K562 (cell line): ENCODE measurements around the gene KIR3DL2. TPM values are rescaled to one million over a fixed set of nuclear protein-coding genes. Genes with fewer than 3 reads are reported as not detected.

Source experiments
- ATAC-seq: fragments of 200-7000 bp; cut with Tn5 transposase; 3 replicates; pipeline ENCODE4 v1.9.1; 2020; ENCODE audit warnings: moderate library complexity
- BruUV-seq: library from RNA; stranded (reverse); fragments of 400-500 nt; replicated peaks from 2 replicates; lab custom pipeline; 2021; lab: Mats Ljungman, UMichigan
- CTCF ChIA-PET: fragments of 300-600 bp; formaldehyde crosslinking; extraction: SDS; loops from one replicate; lab custom pipeline; 2021; ENCODE audit warnings: low intra/inter-chr PET ratio; lab: Yijun Ruan, JAX
- POLR2A ChIA-PET: fragments of 300-600, 350-650 bp; sonication (Branson Sonifier 250); formaldehyde crosslinking; extraction: SDS; loops from one replicate; lab custom pipeline; 2021; ENCODE audit warnings: antibody characterized with exemption, inconsistent platforms; lab: Yijun Ruan, JAX
- DNase-seq, 4 experiments: peaks; one replicate each; pipeline versions ENCODE4 v3.0.0 to v3.0.0-alpha.2; 2011 to 2018; ENCODE audit warnings: low spot score in 3 of 4, mixed read lengths in 3 of 4; ENCODE audit errors: extremely low read depth in 1 of 4
- FAIRE-seq: peaks from 2 replicates; lab custom pipeline; 2011; peaks lifted over from hg19 to GRCh38; lab: Jason Lieb, UNC
- H2AFZ ChIP-seq: 2 replicates; pipeline ENCODE4 v1.6.0; 2011; ENCODE audit warnings: low read depth, low read length, control low read depth, inconsistent platforms
- H3K27ac ChIP-seq: fragments of 200-600 bp; 3 replicates; pipeline ENCODE4 v1.8.0; 2011; ENCODE audit warnings: low read depth, mild to moderate bottlenecking, control low read depth, inconsistent platforms, low read length, moderate library complexity, mixed read lengths; ENCODE audit errors: extremely low read depth
- H3K27me3 ChIP-seq, 2 experiments: fragments of 300-600 bp in 1 of 2; 2 replicates in 1 of 2; 3 replicates in 1 of 2; pipeline versions ENCODE4 v1.6.0 to v1.8.0; 2011; ENCODE audit warnings: inconsistent platforms in 2 of 2, low read length in 2 of 2, mild to moderate bottlenecking in 1 of 2, mixed read lengths in 1 of 2, moderate library complexity in 1 of 2; ENCODE audit not compliant: control insufficient read depth in 2 of 2, insufficient read depth in 2 of 2
- H3K36me3 ChIP-seq: fragments of 300-600 bp; 3 replicates; pipeline ENCODE4 v1.8.0; 2011; ENCODE audit warnings: mild to moderate bottlenecking, low read length, inconsistent platforms; ENCODE audit not compliant: control insufficient read depth, insufficient read depth
- H3K4me1 ChIP-seq, 2 experiments: fragments of 200-600 bp in 1 of 2; replicated peaks in 1 of 2; 2 replicates in 1 of 2; 3 replicates in 1 of 2; pipeline versions ENCODE4 v1.5.1 to v1.8.0; 2011; ENCODE audit warnings: inconsistent platforms in 2 of 2, low read length in 2 of 2, mild to moderate bottlenecking in 1 of 2, mixed read lengths in 1 of 2, moderate library complexity in 1 of 2; ENCODE audit not compliant: control insufficient read depth in 2 of 2, insufficient read depth in 2 of 2
- H3K4me2 ChIP-seq: 2 replicates; pipeline ENCODE4 v1.6.1; 2011; ENCODE audit warnings: low read length, control low read depth, inconsistent platforms, mixed read lengths; ENCODE audit not compliant: insufficient read depth
- H3K4me3 ChIP-seq: fragments of 200-600 bp; sonication (generic), shearing (Covaris generic); 2 replicates; pipeline ENCODE4 v1.5.1; 2016; ENCODE audit warnings: control low read depth, inconsistent platforms
- H3K79me2 ChIP-seq: fragments of 200-600 bp; 3 replicates; pipeline ENCODE4 v1.8.0; 2011; ENCODE audit warnings: low read length, inconsistent platforms; ENCODE audit not compliant: control insufficient read depth, insufficient read depth
- H3K9ac ChIP-seq, 2 experiments: 2 replicates each; pipeline versions ENCODE4 v1.6.0 to v1.6.1; 2011; ENCODE audit warnings: low read depth in 2 of 2, low read length in 2 of 2, control low read depth in 1 of 2, inconsistent platforms in 1 of 2, mild to moderate bottlenecking in 1 of 2, mixed read lengths in 1 of 2; ENCODE audit not compliant: insufficient read depth in 1 of 2
- H3K9me1 ChIP-seq: one replicate; pipeline ENCODE4 v1.6.0; 2011; ENCODE audit warnings: inconsistent platforms, mild to moderate bottlenecking, low read length, moderate library complexity; ENCODE audit not compliant: control insufficient read depth, insufficient read depth
- H3K9me3 ChIP-seq: replicated peaks from 2 replicates; pipeline ENCODE4 v1.5.1; 2011; ENCODE audit warnings: low read depth, low read length, inconsistent platforms; ENCODE audit not compliant: control insufficient read depth, insufficient read depth
- H4K20me1 ChIP-seq: replicated peaks from 2 replicates; pipeline ENCODE4 v1.6.1; 2011; ENCODE audit warnings: low read length, inconsistent platforms, mixed read lengths; ENCODE audit not compliant: control insufficient read depth, insufficient read depth
- CSDE1 ChIP-seq, 2 experiments: fragments of 450-650 bp; IDR thresholded peaks; 2 replicates each; pipeline ENCODE4 v1.6.1; 2016; ENCODE audit warnings: mild to moderate bottlenecking in 1 of 2
- E2F8 ChIP-seq: fragments of 450-650 bp; IDR thresholded peaks from 2 replicates; pipeline ENCODE4 v1.7.1; 2018; ENCODE audit warnings: mild to moderate bottlenecking, low read depth; ENCODE audit not compliant: partially characterized antibody
- ELK1 ChIP-seq: sonication (generic); formaldehyde crosslinking; IDR thresholded peaks from 2 replicates; pipeline ENCODE4 v1.8.1; 2022; ENCODE audit warnings: missing genetic modification reagents
- ELK3 ChIP-seq: fragments of 450-650 bp; formaldehyde crosslinking; IDR thresholded peaks from 2 replicates; pipeline ENCODE4 v1.4.0; 2020; ENCODE audit warnings: mild to moderate bottlenecking
- GTF2F1 ChIP-seq: IDR thresholded peaks from 2 replicates; pipeline ENCODE4 v1.6.1; 2011; ENCODE audit warnings: low read depth, low read length, improper control_type of control experiment
- MTA2 ChIP-seq: fragments of 450-650 bp; IDR thresholded peaks from 2 replicates; pipeline ENCODE4 v1.6.1; 2016; ENCODE audit warnings: low read depth
- PTRF ChIP-seq: fragments of 450-650 bp; IDR thresholded peaks from 2 replicates; pipeline ENCODE4 v1.6.1; 2016; ENCODE audit warnings: mild to moderate bottlenecking, missing genetic modification characterization, missing compliant biosample characterization
- SAP30 ChIP-seq: fragments of 200-600 bp; sonication (generic); IDR thresholded peaks from 2 replicates; pipeline ENCODE4 v1.6.1; 2012; ENCODE audit warnings: borderline replicate concordance, low read depth, mild to moderate bottlenecking, moderate library complexity, low read length, control low read depth, inconsistent platforms; ENCODE audit not compliant: insufficient read depth, poor library complexity, severe bottlenecking
- SP1 ChIP-seq: sonication (generic); formaldehyde crosslinking; IDR thresholded peaks from 2 replicates; pipeline ENCODE4 v1.8.1; 2022; ENCODE audit warnings: mild to moderate bottlenecking, missing genetic modification reagents
- SRSF1 ChIP-seq: fragments of 200-400 bp; formaldehyde crosslinking; IDR thresholded peaks from 2 replicates; pipeline ENCODE4 v1.6.1; 2017; ENCODE audit warnings: mild to moderate bottlenecking, low read depth, low read length, moderate library complexity
- XRCC4 ChIP-seq: IDR thresholded peaks from one replicate; pipeline ENCODE4 v1.6.1; 2011; ENCODE audit not compliant: insufficient read depth, insufficient read length; ENCODE audit errors: extremely low read depth
- ZKSCAN8 ChIP-seq: fragments of 200-800 bp; sonication (Bioruptor generic); IDR thresholded peaks from 2 replicates; pipeline ENCODE4 v1.6.1; 2016; ENCODE audit warnings: missing genetic modification characterization, missing compliant biosample characterization
- ZNF324 ChIP-seq: fragments of 250-450 bp; sonication (Bioruptor Pico); IDR thresholded peaks from 2 replicates; pipeline ENCODE4 v1.4.0; 2020; ENCODE audit warnings: mild to moderate bottlenecking
- ZNF449 ChIP-seq: fragments of 250-450 bp; sonication (Bioruptor Pico); IDR thresholded peaks from 2 replicates; pipeline ENCODE4 v1.8.0; 2022; ENCODE audit warnings: moderate library complexity, mild to moderate bottlenecking, inconsistent platforms
- WGBS: fragments of 100-300 bp; shearing (Covaris generic); methylation state at CpG from one replicate; pipeline ENCODE4 v1.1.6; 2016; ENCODE audit warnings: low coverage, mixed read lengths; ENCODE audit not compliant: insufficient coverage; ENCODE audit errors: missing lambda C conversion rate; 5-methylcytosine and 5-hydroxymethylcytosine counted together
- in situ Hi-C: fragments of 300-500 bp; cut with MboI; formaldehyde crosslinking; loops from 4 replicates; pipeline ENCODE4 v1.15.0; 2018; ENCODE audit warnings: inconsistent platforms, mixed read lengths
- intact Hi-C: fragments of 100-400 bp; cut with micrococcal nuclease; formaldehyde crosslinking; loops from 2 replicates; pipeline ENCODE4 v1.14.2; 2022
- polyA plus RNA-seq, 8 experiments: library from polyadenylated mRNA; depleted of rRNA in 4 of 8; stranded (reverse) in 5 of 8; unstranded in 3 of 8; fragments of >200 nt; fragmentation: Nextera tagmentation in 2 of 8; fragmentation: Illumina TruSeq in 1 of 8; extraction: Ambion mirVana in 2 of 8; extraction: Trizol in 1 of 8; gene quantifications; 2 replicates each; pipeline versions ENCODE4 v1.2.1 to v1.2.3, GENCODE V29; 2011 to 2014; ENCODE audit warnings: inconsistent platforms in 1 of 8, missing spikeins in 1 of 8
- total RNA-seq, 7 experiments: library from RNA; depleted of rRNA in 6 of 7; stranded (reverse); fragments of >200 nt in 6 of 7; fragmentation: Illumina TruSeq in 2 of 7; extraction: Trizol in 2 of 7; gene quantifications; 2 replicates each; pipeline versions ENCODE4 v1.2.1 to v1.2.3, GENCODE V29; 2011 to 2021; ENCODE audit warnings: low replicate concordance in 1 of 7

Gene KIR3DL2
- total and polyA plus RNA-seq, 9 of the 15 experiments (the other 6 are each of a cell fraction or from before 2014, with no cell fraction given): not detected

- H3K36me3 ChIP-seq: no peaks in the 10 kb centered on the region
- H3K9me3 ChIP-seq: no peaks in the 10 kb centered on the region
- POLR2A ChIA-PET: no interaction called here
- CTCF ChIA-PET: no interaction called here
- WGBS: 5% methylated on average over 15 of the region's 15 CpGs
- no TSS peak for BruUV-seq
- FAIRE-seq (no peak), ATAC-seq (no peak), DNase-seq (no peak)
- H3K9me1 ChIP-seq: no peaks in the 10 kb centered on the region
- H3K4me1 ChIP-seq: no peaks in the 10 kb centered on the region; a peak in 1 of 5 replicates
- no peak overlapping the region for H3K4me2 ChIP-seq
- H2AFZ ChIP-seq: no peak overlapping the region
- H3K79me2 ChIP-seq: no peaks in the 10 kb centered on the region
- in situ Hi-C loops (no loop called here), intact Hi-C loops (no loop called here)
- H3K27ac ChIP-seq: no peak overlapping the region
- H3K9ac ChIP-seq: no peak overlapping the region
- no peaks in the 10 kb centered on the region for H4K20me1 ChIP-seq
- no peak overlapping the region for H3K4me3 ChIP-seq
- H3K27me3 ChIP-seq: peaks cover 0 to 18% of the 10 kb centered on the region in 2 experiments; a peak in 2 of 5 replicates
- TF ChIP-seq PTRF (tag) (no peak), ELK3 (no peak), ZNF324 (no peak), ELK1 (CRISPR knock-in tag) (no peak), ZNF449 (CRISPR knock-in tag) (no peak), SAP30 (no peak), ZKSCAN8 (no peak), SP1 (CRISPR knock-in tag) (no peak), MTA2 (no peak), GTF2F1 (no peak), E2F8 (no peak), SRSF1 (no peak), XRCC4 (no peak), CSDE1 (IDR thresholded peaks at IDR 0.05) (no peak)
These were observed 32.3 kb upstream of the KIR3DL2 start for GRCh38 chr19:54817670-54818536.
